Gastrocnemius medialis (tissue), 4 donors: Measurements from ENCODE around the gene MEF2B.

Source experiments
- CTCF ChIP-seq, 5 experiments: fragments of 450-650 bp in 3 of 5; fragments of 200-600 bp in 2 of 5; sonication (generic) in 2 of 5; IDR thresholded peaks in 4 of 5; conservative IDR thresholded peaks in 1 of 5; 1 replicate in 4 of 5; 2 replicates in 1 of 5; pipeline ENCODE4 v1.5.1; 2016 to 2019; ENCODE audit warnings: antibody characterized with exemption in 5 of 5, mild to moderate bottlenecking in 3 of 5, moderate library complexity in 3 of 5
- POLR2A ChIP-seq, 2 donors: fragments of 450-650 bp; IDR thresholded peaks; one replicate each; pipeline ENCODE4 v1.6.1; 2017; ENCODE audit warnings: antibody characterized with exemption in 2 of 2, mild to moderate bottlenecking in 2 of 2, moderate library complexity in 2 of 2

- TF ChIP-seq CTCF (IDR thresholded peaks at IDR 0.05 in 4 of 5, conservative IDR thresholded peaks at IDR 0.05 in 1 of 5) (no peak), POLR2A (IDR thresholded peaks at IDR 0.05) (no peak)
These were observed 37.8 kb upstream of the MEF2B start for GRCh38 chr19:19207637-19208572.
